ENCODE measurements around the gene CACNA2D1. TPM values are rescaled to one million over a fixed set of nuclear protein-coding genes. Genes with fewer than 3 reads are reported as not detected.

Gene CACNA2D1
- total and polyA plus RNA-seq, 9 of the 15 experiments (the other 6 are each of a cell fraction or from before 2014, with no cell fraction given): 0.49 TPM; not detected in 8

DNA sequence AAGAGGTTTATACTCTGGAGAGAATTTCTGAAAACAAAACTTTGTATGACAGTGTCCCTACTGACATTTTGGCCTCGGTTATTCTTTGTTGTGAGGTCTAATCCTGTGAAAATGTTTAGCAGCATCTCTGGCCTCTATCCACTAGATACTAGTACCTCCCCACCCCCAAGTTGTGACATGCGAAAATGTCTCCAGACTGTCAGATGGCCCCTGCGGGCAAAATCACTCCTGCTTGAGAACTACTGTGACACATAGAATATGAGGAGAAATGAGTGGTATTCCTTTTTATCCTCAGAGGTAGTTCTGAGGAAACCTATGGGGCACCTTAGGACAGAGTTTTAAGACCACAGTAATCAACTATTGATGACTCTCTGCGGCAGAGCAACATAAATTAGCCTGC is 358.5 kb downstream of the CACNA2D1 start:
- no peaks in the 10 kb centered on the region for H3K4me1 ChIP-seq (replicated peaks in 1 of 2; ENCODE audit: control insufficient read depth in 2 of 2, insufficient read depth in 2 of 2, low read length in 2 of 2)
- no peaks in the 10 kb centered on the region; the same call in 1 of the 2 replicates for H3K9me3 ChIP-seq (replicated peaks; ENCODE audit: control insufficient read depth, insufficient read depth, low read depth, low read length)
- in situ Hi-C loops (cut with MboI) (no loop called here), intact Hi-C loops (cut with micrococcal nuclease) (no loop called here)
- CTCF ChIA-PET (ENCODE audit: low intra/inter-chr PET ratio): no interaction called here
- no peak for DNase-seq (ENCODE audit: extremely low read depth in 1 of 4, low spot score in 3 of 4)
- no peaks in the 10 kb centered on the region for H3K36me3 ChIP-seq (ENCODE audit: control insufficient read depth, insufficient read depth, low read length)
- FAIRE-seq: no peak
- no peak overlapping the region for H3K4me2 ChIP-seq (ENCODE audit: insufficient read depth, low read length)
- no peak overlapping the region for H3K4me3 ChIP-seq
- no TSS peak for BruUV-seq (replicated peaks)
- TF ChIP-seq SUPT5H (IDR thresholded peaks at IDR 0.05): no peak
- no peak for TF ChIP-seq SMARCA5 (IDR thresholded peaks at IDR 0.05)
- TF ChIP-seq, protein P1, sequence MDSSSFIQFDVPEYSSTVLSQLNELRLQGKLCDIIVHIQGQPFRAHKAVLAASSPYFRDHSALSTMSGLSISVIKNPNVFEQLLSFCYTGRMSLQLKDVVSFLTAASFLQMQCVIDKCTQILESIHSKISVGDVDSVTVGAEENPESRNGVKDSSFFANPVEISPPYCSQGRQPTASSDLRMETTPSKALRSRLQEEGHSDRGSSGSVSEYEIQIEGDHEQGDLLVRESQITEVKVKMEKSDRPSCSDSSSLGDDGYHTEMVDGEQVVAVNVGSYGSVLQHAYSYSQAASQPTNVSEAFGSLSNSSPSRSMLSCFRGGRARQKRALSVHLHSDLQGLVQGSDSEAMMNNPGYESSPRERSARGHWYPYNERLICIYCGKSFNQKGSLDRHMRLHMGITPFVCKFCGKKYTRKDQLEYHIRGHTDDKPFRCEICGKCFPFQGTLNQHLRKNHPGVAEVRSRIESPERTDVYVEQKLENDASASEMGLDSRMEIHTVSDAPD (CRISPR knock-in tag; IDR thresholded peaks at IDR 0.05): no peak
- TF ChIP-seq RBM17 (IDR thresholded peaks at IDR 0.05; ENCODE audit: borderline replicate concordance, low read depth, low read length): no peak
- TF ChIP-seq, protein P2, sequence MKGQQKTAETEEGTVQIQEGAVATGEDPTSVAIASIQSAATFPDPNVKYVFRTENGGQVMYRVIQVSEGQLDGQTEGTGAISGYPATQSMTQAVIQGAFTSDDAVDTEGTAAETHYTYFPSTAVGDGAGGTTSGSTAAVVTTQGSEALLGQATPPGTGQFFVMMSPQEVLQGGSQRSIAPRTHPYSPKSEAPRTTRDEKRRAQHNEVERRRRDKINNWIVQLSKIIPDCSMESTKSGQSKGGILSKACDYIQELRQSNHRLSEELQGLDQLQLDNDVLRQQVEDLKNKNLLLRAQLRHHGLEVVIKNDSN (CRISPR knock-in tag; IDR thresholded peaks at IDR 0.05): no peak
- TF ChIP-seq MED1 (CRISPR knock-in tag; IDR thresholded peaks at IDR 0.05; ENCODE audit: borderline replicate concordance): no peak
- TF ChIP-seq, protein P3, sequence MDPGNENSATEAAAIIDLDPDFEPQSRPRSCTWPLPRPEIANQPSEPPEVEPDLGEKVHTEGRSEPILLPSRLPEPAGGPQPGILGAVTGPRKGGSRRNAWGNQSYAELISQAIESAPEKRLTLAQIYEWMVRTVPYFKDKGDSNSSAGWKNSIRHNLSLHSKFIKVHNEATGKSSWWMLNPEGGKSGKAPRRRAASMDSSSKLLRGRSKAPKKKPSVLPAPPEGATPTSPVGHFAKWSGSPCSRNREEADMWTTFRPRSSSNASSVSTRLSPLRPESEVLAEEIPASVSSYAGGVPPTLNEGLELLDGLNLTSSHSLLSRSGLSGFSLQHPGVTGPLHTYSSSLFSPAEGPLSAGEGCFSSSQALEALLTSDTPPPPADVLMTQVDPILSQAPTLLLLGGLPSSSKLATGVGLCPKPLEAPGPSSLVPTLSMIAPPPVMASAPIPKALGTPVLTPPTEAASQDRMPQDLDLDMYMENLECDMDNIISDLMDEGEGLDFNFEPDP (CRISPR knock-in tag; IDR thresholded peaks at IDR 0.05): no peak
- no peak for TF ChIP-seq ZNF584 (CRISPR knock-in tag; IDR thresholded peaks at IDR 0.05; ENCODE audit: low read depth)
- no peak overlapping the region for H3K9ac ChIP-seq (ENCODE audit: insufficient read depth in 1 of 2, low read depth in 2 of 2, low read length in 2 of 2)
- no peaks in the 10 kb centered on the region for H3K9me1 ChIP-seq (ENCODE audit: control insufficient read depth, insufficient read depth, low read length)
- POLR2A ChIA-PET: no interaction called here
- no peaks in the 10 kb centered on the region for H3K27me3 ChIP-seq (ENCODE audit: control insufficient read depth in 2 of 2, insufficient read depth in 2 of 2, low read length in 2 of 2)
- no peaks in the 10 kb centered on the region for H4K20me1 ChIP-seq (replicated peaks; ENCODE audit: control insufficient read depth, insufficient read depth, low read length)
- no peak overlapping the region for H2AFZ ChIP-seq (ENCODE audit: low read depth, low read length)
- ATAC-seq: no peak
- H3K27ac ChIP-seq (ENCODE audit: extremely low read depth, low read depth, low read length): no peak overlapping the region
- WGBS (ENCODE audit: insufficient coverage, low coverage, missing lambda C conversion rate): 1% methylated on average over 4 of the region's 4 CpGs
- H3K79me2 ChIP-seq (ENCODE audit: control insufficient read depth, insufficient read depth, low read length): no peaks in the 10 kb centered on the region

Measured in K562 (cell line).